Measurements from ENCODE around the gene ADAMTS2.

ADAMTS2 gene

GRCh38 chr5:179209359-179210150 is 135.7 kb downstream of the ADAMTS2 start:
- no peak overlapping the region for H3K4me3 ChIP-seq (ENCODE audit: low read depth, low read length)
- DNase-seq (ENCODE audit: low read depth) = peak; percentile 59
- TF ChIP-seq CTCF (conservative IDR thresholded peaks at IDR 0.05; ENCODE audit: low read depth, low read length) = no peak

GRCh38 chr5:179208706-179209358 is 136.4 kb downstream of the ADAMTS2 start:
- no peak for DNase-seq (ENCODE audit: low read depth)
- TF ChIP-seq CTCF (conservative IDR thresholded peaks at IDR 0.05; ENCODE audit: low read depth, low read length) = no peak
- H3K4me3 ChIP-seq (ENCODE audit: low read depth, low read length) = no peak overlapping the region

GRCh38 chr5:179207920-179208705 is 137.1 kb downstream of the ADAMTS2 start:
- DNase-seq (ENCODE audit: low read depth) = no peak
- H3K4me3 ChIP-seq (ENCODE audit: low read depth, low read length) = no peak overlapping the region
- no peak for TF ChIP-seq CTCF (conservative IDR thresholded peaks at IDR 0.05; ENCODE audit: low read depth, low read length)

GRCh38 chr5:179207470-179207869 is 137.8 kb downstream of the ADAMTS2 start:
- H3K4me3 ChIP-seq (ENCODE audit: low read depth, low read length) = no peak overlapping the region
- no peak for DNase-seq (ENCODE audit: low read depth)
- no peak for TF ChIP-seq CTCF (conservative IDR thresholded peaks at IDR 0.05; ENCODE audit: low read depth, low read length)

GRCh38 chr5:179206366-179206765 is 138.9 kb downstream of the ADAMTS2 start:
- DNase-seq (ENCODE audit: low read depth) = no peak
- no peak overlapping the region for H3K4me3 ChIP-seq (ENCODE audit: low read depth, low read length)
- no peak for TF ChIP-seq CTCF (conservative IDR thresholded peaks at IDR 0.05; ENCODE audit: low read depth, low read length)

GRCh38 chr5:179205277-179205676 is 140.0 kb downstream of the ADAMTS2 start:
- TF ChIP-seq CTCF (conservative IDR thresholded peaks at IDR 0.05; ENCODE audit: low read depth, low read length) = no peak
- no peak overlapping the region for H3K4me3 ChIP-seq (ENCODE audit: low read depth, low read length)
- DNase-seq (ENCODE audit: low read depth) = no peak

Measured in choroid plexus epithelial cell (primary cell).